Astrocyte (in vitro differentiated cells and primary cell): ENCODE results near the gene ACKR3.

Experiments used
- CTCF ChIP-seq: IDR thresholded peaks from 2 replicates; pipeline ENCODE4 v1.5.1; 2011; ENCODE audit warnings: low read depth, mild to moderate bottlenecking, inconsistent platforms, low read length, moderate library complexity; ENCODE audit not compliant: insufficient read depth
- EZH2 ChIP-seq: IDR thresholded peaks from 2 replicates; pipeline ENCODE4 v1.6.1; 2012; ENCODE audit warnings: mild to moderate bottlenecking, low read length, inconsistent platforms; ENCODE audit not compliant: insufficient read depth

DNA sequence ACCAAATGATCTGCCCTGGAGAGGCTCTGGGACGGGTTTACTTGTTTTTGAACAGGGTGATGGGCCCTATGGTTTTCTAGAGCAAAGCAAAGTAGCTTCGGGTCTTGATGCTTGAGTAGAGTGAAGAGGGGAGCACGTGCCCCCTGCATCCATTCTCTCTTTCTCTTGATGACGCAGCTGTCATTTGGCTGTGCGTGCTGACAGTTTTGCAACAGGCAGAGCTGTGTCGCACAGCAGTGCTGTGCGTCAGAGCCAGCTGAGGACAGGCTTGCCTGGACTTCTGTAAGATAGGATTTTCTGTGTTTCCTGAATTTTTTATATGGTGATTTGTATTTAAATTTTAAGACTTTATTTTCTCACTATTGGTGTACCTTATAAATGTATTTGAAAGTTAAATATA, 11.9 kb downstream of the ACKR3 start:
- no peak for TF ChIP-seq EZH2
- TF ChIP-seq CTCF = no peak
